CD4-positive, alpha-beta T cell treated with Interferon alpha-2 for 1 hour (primary cell): ENCODE measurements around the gene ADCYAP1.

Experiments used
- DNase-seq, 2 donors: peaks; one replicate each; pipeline ENCODE4 v3.0.0-alpha.2; 2020 to 2022

The ADCYAP1 gene

DNA sequence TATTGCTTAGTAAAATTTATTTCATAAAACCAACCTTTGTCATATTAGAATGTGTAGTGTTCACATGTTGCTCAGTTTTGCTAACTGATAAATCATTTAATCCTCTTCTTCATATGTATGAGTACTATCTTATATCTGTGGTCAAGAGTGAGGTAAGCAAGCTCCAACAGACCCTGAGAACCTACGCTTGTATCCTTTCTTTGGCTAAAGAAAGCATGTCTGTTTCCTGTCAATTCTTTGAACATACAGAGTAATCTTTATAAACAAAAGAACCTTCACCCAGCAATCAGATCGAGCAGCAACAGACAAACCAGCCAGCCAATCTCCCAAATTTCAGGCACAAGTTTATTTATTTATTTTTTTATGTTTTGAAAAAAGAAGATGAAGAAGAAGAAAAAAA lies 6.4 kb downstream of the ADCYAP1 start:
- no peak for DNase-seq

DNA sequence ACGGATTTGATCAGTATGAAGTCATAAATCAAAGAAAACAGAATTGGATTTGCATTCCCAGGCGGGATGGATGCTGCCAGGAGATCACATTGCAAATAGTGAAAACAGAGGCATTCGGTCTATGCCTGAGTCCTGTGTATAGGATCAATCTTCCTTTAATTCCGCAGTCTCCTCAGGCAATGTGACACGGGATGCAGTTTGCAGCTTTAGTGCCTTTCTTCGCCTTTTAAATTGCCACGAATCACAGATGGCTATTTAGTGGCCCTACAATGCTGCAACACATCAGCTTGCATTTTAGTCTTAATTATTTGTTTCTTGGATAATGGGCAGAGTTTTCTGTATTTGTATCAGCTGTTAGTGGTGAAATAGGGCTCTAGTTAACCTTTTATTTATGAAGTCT lies 6.8 kb downstream of the ADCYAP1 start:
- no peak for DNase-seq

- DNase-seq = no peak
Measured at GRCh38 chr18:916562-916961, 11.9 kb downstream of the ADCYAP1 start.

DNA sequence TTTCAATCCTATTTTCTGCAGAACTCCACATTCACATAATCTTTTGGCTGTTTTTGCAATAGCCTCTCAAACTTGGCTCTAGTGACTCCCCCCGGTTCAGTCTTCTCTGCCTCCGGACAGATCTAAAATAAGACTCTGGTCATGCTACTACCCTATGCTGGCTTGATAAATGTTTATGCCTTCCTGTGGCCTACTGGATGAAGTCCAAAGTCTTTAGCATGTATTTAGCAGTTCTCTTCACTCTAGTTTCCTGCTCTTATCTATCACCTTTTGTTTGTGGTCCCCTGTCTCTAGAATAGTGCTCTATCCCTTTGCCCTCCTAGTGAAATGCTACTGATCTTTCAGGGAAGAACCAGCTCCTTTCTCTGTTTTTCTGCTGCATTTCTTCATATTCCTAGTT lies 14.4 kb downstream of the ADCYAP1 start:
- DNase-seq = no peak

DNA sequence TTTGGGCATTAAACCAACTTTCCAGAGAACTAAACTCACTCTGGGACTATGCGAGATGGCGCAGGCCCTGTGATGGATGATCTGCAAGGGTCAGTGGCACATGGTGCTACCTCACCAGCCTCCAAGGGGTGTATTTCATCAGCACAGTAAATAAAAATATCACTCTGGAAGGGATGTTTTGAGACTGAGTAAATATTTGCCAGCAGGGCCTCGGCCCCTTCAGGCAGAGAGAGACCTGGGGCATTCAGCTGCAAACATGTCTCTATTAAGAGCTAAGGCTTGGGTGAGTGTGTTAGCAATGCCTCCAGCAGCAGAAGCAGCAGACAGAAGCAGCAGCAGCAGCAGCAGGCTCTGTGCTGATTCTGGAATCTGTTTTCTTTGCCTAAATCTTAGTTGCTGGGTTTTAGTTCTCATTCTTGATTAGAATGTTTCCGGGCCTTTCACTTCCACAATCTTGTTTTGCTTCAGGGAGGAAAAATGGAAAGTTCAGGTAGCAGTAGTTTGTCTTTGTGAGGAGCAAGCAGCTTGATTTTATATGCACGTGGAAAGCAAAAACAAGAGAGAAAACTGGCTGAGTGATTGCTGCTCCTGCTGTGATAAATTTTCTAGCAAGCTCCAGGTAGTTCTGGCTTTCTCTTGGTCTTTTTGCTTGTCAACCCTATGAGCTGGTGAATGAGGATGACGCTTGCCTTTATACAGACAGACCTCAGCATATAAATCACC lies 18.6 kb downstream of the ADCYAP1 start:
- no peak for DNase-seq

- DNase-seq = no peak
Measured at GRCh38 chr18:924987-925386, 20.3 kb downstream of the ADCYAP1 start.

GRCh38 chr18:926946-927345 lies 22.3 kb downstream of the ADCYAP1 start:
- no peak for DNase-seq

- no peak for DNase-seq
Measured at GRCh38 chr18:933082-933481, 28.4 kb downstream of the ADCYAP1 start.

GRCh38 chr18:934518-935133 lies 30.0 kb downstream of the ADCYAP1 start:
- DNase-seq = no peak

DNA sequence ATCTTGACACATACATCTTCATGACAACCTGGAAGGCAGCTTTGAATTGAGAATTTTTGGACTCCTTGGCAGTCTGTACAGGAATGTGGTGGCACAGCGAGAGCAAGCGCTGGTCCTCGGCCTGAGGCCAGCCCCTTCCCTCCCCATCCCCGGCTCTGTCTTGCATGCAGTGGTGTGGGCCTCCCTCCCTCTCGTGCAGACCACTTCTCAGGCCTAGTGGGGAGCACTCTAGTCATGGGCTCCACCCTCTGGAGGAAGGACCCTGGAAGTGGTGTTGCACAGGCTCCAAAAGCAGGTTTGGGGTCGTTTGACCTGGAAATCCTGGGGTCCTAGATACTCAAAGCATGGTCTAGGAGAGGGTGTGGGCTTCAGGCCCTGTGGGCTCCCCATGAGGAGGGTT lies 32.3 kb downstream of the ADCYAP1 start:
- DNase-seq = no peak

- no peak for DNase-seq
Measured at GRCh38 chr18:939166-939565, 34.5 kb downstream of the ADCYAP1 start.

DNA sequence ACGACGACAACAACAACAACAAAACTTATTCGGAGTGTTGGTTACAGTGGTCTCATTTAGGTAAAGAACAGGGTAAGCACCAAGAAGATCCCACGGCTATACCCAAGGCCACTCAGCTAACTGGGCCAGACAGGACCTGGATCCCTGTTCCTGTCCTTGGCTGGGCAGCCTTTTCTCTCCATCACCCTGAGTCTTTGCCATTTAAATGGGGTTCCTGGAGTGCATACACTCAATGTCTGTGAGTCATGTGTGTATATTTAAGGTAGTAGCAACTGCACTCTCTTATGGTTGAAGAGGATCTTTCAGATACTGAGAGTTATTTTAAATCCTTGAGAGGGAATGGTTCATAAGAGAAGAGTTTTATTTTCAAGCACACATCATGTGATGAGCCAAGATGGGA lies 35.3 kb downstream of the ADCYAP1 start:
- DNase-seq = no peak

GRCh38 chr18:941331-941730 lies 36.7 kb downstream of the ADCYAP1 start:
- DNase-seq = no peak

DNA sequence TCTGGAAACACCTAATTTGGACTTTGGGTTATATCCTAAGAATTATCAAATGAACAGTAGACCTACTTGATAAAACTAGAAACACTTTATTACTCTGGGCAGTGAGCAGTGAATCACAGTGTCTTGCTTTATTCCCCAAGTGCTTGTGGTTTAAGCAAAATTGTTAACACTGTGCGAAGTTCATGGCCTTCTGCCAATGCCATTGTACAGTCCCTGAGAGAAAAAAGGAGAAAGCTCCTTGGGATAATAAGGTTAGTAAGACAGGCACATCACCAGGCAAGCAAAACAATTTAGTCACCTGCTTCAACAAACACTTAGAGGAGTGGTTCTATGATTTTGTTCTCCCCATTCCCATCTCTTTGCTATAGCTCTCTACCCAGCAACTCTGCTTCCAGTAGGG lies 39.8 kb downstream of the ADCYAP1 start:
- no peak for DNase-seq

GRCh38 chr18:949724-950631 lies 45.3 kb downstream of the ADCYAP1 start:
- no peak for DNase-seq

- DNase-seq = no peak
Measured at GRCh38 chr18:950882-951495, 46.3 kb downstream of the ADCYAP1 start.

DNA sequence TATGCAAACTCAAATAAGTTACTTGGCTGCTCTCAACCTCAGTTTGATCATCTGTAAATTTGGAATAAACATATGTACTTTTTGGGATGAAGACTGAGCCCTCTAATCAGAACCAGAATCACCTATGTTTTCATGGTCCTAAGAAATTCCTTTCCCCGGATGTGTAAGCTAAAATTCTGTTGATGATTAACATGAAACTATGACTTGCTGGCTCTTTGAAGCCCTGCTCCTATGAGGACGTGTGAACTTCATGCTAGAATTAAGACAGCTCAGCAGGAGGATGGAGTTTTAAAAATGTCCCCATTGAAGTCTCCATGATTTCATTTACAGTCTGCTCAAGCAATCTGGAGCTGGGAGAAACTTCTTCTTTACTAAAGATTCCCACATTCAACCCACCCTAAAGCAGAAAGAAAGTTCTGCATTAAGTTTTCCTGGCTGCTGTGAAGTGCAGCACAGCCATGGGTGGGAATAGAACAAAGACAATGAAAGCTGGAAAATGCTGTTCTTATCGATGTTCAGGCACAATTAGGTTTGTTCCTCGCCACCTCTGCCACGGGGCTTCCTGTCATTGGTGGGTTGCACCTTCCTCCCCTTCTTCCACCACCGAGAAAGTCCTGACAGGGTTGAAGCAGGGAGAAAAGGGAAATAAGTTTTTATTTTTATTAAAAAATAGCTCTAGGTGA lies 50.9 kb downstream of the ADCYAP1 start:
- no peak for DNase-seq

DNA sequence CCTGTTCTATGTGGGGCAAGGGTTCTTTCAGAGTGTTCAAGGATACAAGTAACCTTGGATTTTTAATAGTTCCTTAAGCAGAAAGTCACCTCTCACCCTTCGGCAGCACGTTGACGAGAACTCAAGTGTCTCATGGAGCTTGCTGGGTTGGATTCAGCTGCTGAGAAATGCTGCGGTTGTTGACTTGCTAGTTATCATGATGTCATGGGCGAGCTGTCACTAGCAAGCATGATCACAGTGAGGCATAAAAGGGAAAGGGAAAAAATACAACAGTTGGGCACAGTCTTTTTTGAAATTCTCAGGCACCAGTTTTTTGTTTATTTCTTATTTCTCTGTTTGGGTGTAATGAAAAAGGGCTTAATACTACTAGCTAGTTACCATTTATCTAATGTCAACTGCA lies 53.2 kb downstream of the ADCYAP1 start:
- DNase-seq = no peak

DNA sequence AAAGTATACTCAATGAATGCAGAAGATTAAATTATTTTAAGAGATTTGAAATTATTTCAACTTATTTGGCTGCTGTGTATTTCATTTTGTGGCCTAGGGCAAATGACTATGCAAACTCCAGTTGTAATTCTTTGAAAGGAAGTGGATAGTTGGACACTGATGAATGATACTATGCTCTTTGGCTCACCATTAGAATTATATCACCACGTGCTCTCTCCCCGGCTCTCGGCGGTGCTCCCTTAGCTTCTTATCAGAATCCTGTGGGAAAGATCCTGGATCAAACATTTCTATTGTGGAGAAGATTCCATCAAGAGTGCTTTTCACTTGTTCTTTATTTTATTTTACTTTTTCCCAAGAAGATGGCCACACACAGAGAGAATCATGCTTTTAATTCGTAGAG lies 55.2 kb downstream of the ADCYAP1 start:
- no peak for DNase-seq
